Adrenal gland (tissue), 5 donors: ENCODE results near the gene CADM1.

Source experiments
- CTCF ChIP-seq, 6 experiments: fragments of 450-650 bp in 4 of 6; fragments of 200-600 bp in 2 of 6; sonication (generic) in 1 of 6; IDR thresholded peaks; 1 replicate in 5 of 6; 2 replicates in 1 of 6; pipeline versions ENCODE4 v1.5.1 to v1.8.0; 2016 to 2021; ENCODE audit warnings: antibody characterized with exemption in 6 of 6, mild to moderate bottlenecking in 2 of 6, moderate library complexity in 1 of 6
- POLR2A ChIP-seq, 2 donors: fragments of 450-650 bp; IDR thresholded peaks; one replicate each; pipeline ENCODE4 v1.6.1; 2017; ENCODE audit warnings: antibody characterized with exemption in 2 of 2, mild to moderate bottlenecking in 2 of 2, moderate library complexity in 1 of 2
- donor health status: DM: no; HTN: no; CAD: no.

- no peak for TF ChIP-seq CTCF (IDR thresholded peaks at IDR 0.05)
- no peak for TF ChIP-seq POLR2A (IDR thresholded peaks at IDR 0.05)
Measured at GRCh38 chr11:115247953-115248352, 256.3 kb downstream of the CADM1 start.
